GM23338 (cell line): Measurements from ENCODE around the gene LRRC10B. TPM values are rescaled to one million over a fixed set of nuclear protein-coding genes. Genes with fewer than 3 reads are reported as not detected.
A peak's percentile ranks its signal among the peaks of the same experiment; 100 is the strongest.

Experiments used
- ATAC-seq: fragments of 200-7000 bp; cut with Tn5 transposase; 3 replicates; pipeline ENCODE4 v1.9.1; 2020
- DNase-seq: peaks from one replicate; pipeline ENCODE4 v3.0.0-alpha.2; 2015; ENCODE audit warnings: low spot score
- H2AFZ ChIP-seq: fragments of 200-600 bp; sonication (generic); 2 replicates; pipeline ENCODE4 v1.8.0; 2016; ENCODE audit warnings: antibody characterized with exemption, mild to moderate bottlenecking, moderate library complexity
- H3F3A ChIP-seq: fragments of 200-600 bp; sonication (generic); replicated peaks from 2 replicates; pipeline ENCODE4 v1.8.0; 2017; ENCODE audit warnings: antibody characterized with exemption, mixed run types, low read depth
- H3K27ac ChIP-seq: fragments of 200-600 bp; sonication (generic); 2 replicates; pipeline ENCODE4 v1.6.1; 2016; ENCODE audit warnings: low read depth
- H3K27me3 ChIP-seq: fragments of 200-600 bp; sonication (generic); 2 replicates; pipeline ENCODE4 v1.8.0; 2016; ENCODE audit warnings: mild to moderate bottlenecking, mixed run types, moderate library complexity; ENCODE audit not compliant: insufficient read depth
- H3K36me3 ChIP-seq: fragments of 200-600 bp; sonication (generic); 2 replicates; pipeline ENCODE4 v1.8.0; 2016; ENCODE audit warnings: mild to moderate bottlenecking; ENCODE audit not compliant: insufficient read depth
- H3K4me1 ChIP-seq: fragments of 200-600 bp; sonication (generic); 2 replicates; pipeline ENCODE4 v1.8.0; 2016; ENCODE audit warnings: mild to moderate bottlenecking, moderate library complexity; ENCODE audit not compliant: insufficient read depth
- H3K4me2 ChIP-seq: fragments of 200-600 bp; sonication (generic); 2 replicates; pipeline ENCODE4 v1.7.1; 2017; ENCODE audit warnings: mixed run types
- H3K4me3 ChIP-seq: fragments of 200-600 bp; sonication (generic); 2 replicates; pipeline ENCODE4 v1.6.1; 2016; ENCODE audit warnings: mixed run types
- H3K79me2 ChIP-seq: fragments of 200-600 bp; sonication (generic); replicated peaks from 2 replicates; pipeline ENCODE4 v1.8.0; 2017; ENCODE audit warnings: mild to moderate bottlenecking; ENCODE audit not compliant: insufficient read depth
- H3K9me2 ChIP-seq: fragments of 200-600 bp; sonication (generic); 2 replicates; pipeline ENCODE4 v1.8.0; 2017; ENCODE audit not compliant: insufficient read depth
- H4K20me1 ChIP-seq: fragments of 200-600 bp; sonication (generic); replicated peaks from 2 replicates; pipeline ENCODE4 v1.8.0; 2017; ENCODE audit warnings: mild to moderate bottlenecking; ENCODE audit not compliant: insufficient read depth
- H3K27ac Mint-ChIP-seq: 2 replicates; pipeline ENCODE4 v1.8.0; 2020; ENCODE audit warnings: inconsistent platforms, mild to moderate bottlenecking, moderate library complexity, mixed read lengths
- H3K27me3 Mint-ChIP-seq: 3 replicates; pipeline ENCODE4 v1.8.0; 2022; ENCODE audit warnings: low read depth, mild to moderate bottlenecking, moderate library complexity, mixed read lengths, inconsistent platforms; ENCODE audit not compliant: insufficient read depth, poor library complexity
- H3K36me3 Mint-ChIP-seq: 3 replicates; pipeline ENCODE4 v1.8.0; 2021; ENCODE audit warnings: low read depth, mild to moderate bottlenecking, inconsistent platforms, moderate library complexity, mixed read lengths
- H3K4me1 Mint-ChIP-seq: 3 replicates; pipeline ENCODE4 v1.8.0; 2020; ENCODE audit warnings: mild to moderate bottlenecking, inconsistent platforms, mixed read lengths
- H3K4me3 Mint-ChIP-seq: 3 replicates; pipeline ENCODE4 v1.8.0; 2021; ENCODE audit warnings: moderate library complexity, mild to moderate bottlenecking, inconsistent platforms, mixed read lengths
- H3K9me3 Mint-ChIP-seq: 3 replicates; pipeline ENCODE4 v1.8.0; 2020; ENCODE audit warnings: moderate library complexity, mild to moderate bottlenecking, inconsistent platforms, mixed read lengths
- CREB1 ChIP-seq: fragments of 250-450 bp; sonication (Bioruptor Pico); IDR thresholded peaks from 2 replicates; pipeline ENCODE4 v1.5.0; 2020; ENCODE audit warnings: low read depth, mild to moderate bottlenecking, moderate library complexity
- EZH2 ChIP-seq: fragments of 200-600 bp; sonication (generic); IDR thresholded peaks from one replicate; pipeline ENCODE4 v1.8.0; 2017; ENCODE audit warnings: antibody characterized with exemption, mild to moderate bottlenecking, low read depth; ENCODE audit not compliant: unreplicated experiment
- EZH2phosphoT487 ChIP-seq: fragments of 200-600 bp; sonication (generic); IDR thresholded peaks from one replicate; pipeline ENCODE4 v1.8.1; 2018; ENCODE audit warnings: antibody characterized with exemption; ENCODE audit not compliant: unreplicated experiment
- NANOG ChIP-seq: IDR thresholded peaks from 2 replicates; pipeline ENCODE4 v1.6.1; 2016; ENCODE audit warnings: antibody characterized with exemption, borderline replicate concordance
- REST ChIP-seq: IDR thresholded peaks from one replicate; pipeline ENCODE4 v1.6.1; 2018; ENCODE audit warnings: antibody characterized with exemption; ENCODE audit not compliant: unreplicated experiment
- ZNF114 ChIP-seq: fragments of 250-450 bp; sonication (Bioruptor Pico); IDR thresholded peaks from 2 replicates; pipeline ENCODE4 v1.5.0; 2020; ENCODE audit warnings: mild to moderate bottlenecking, moderate library complexity
- ZNF331 ChIP-seq: fragments of 250-450 bp; sonication (Bioruptor Pico); IDR thresholded peaks from 2 replicates; pipeline ENCODE4 v1.5.0; 2020; ENCODE audit warnings: low read depth, mild to moderate bottlenecking, moderate library complexity
- polyA plus RNA-seq: library from polyadenylated mRNA; unstranded; fragments of >200 nt; fragmentation: Nextera tagmentation; extraction: Ambion mirVana; gene quantifications from 2 replicates; pipeline ENCODE4 v1.2.1, GENCODE V29; 2016
- total RNA-seq: library from RNA; depleted of rRNA; stranded (reverse); fragments of >200 nt; shearing (Covaris generic); gene quantifications from 2 replicates; pipeline ENCODE4 v1.2.3, GENCODE V29; 2014
- TF ChIP-seq, protein P1 (sequence below): fragments of 250-450 bp; sonication (Bioruptor Pico); IDR thresholded peaks from 2 replicates; pipeline ENCODE4 v1.5.0; 2020; ENCODE audit warnings: mild to moderate bottlenecking, moderate library complexity

The LRRC10B gene
- total and polyA plus RNA-seq, 2 experiments from 2014 or later = 0.47 to 1.6 TPM

DNA sequence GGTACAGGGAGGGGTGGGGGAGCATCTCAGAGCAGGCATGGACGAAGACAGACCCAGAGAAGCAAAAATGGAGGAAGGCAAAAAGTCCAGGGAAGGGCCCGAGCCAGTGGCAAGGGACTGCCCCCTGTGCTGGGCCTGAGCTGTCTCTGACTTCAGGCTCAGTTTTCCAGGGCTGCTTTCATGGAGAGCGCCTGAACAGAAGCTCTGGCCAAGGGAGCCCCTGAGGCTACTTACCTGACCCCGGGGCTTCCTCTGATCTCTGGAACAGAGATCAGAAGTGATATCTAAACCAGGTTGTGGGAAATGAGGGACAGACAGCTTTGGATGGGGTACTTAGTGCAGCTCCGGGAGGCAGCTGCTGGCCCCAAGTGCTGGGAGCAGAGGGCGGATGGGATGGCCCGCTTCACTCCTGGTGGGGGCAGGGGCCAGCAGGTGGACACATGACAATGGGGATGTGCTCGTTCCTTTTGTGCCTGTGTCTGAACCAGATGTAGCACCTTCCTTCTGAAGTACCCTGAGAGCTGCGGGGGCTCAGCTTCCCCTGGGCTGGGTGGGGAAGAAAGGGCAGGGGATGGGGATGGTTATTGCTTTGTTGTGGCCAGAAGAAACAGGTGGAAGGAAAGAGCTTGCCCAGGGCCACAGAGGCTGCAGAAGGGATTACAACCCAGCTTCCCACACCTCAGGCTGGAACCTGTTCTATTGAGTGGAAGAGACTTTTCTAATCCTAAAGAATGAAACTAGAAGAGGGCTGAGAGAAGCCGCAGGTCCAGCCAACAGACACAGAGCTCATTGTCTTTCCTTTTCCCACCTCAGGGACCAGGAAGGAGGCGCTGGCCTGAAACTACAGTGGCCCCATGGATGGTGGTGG lies 5.7 kb downstream of the LRRC10B start:
- H3K27ac Mint-ChIP-seq = no peak overlapping the region
- no peaks in the 10 kb centered on the region for H3K9me3 Mint-ChIP-seq
- Histone ChIP-seq H3K27me3 (peaks cover 29% of the 10 kb centered on the region), H3K36me3 (no peaks in the 10 kb centered on the region), H4K20me1 (no peaks in the 10 kb centered on the region), H2AFZ (0 out of 2 replicates have a peak overlapping the region, but pooled peaks have one; percentile 43), H3K79me2 (no peaks in the 10 kb centered on the region), H3K4me1 (peaks cover 55% of the 10 kb centered on the region), H3K4me3 (no peak overlapping the region), H3F3A (peaks cover 13% of the 10 kb centered on the region; the same call in 1 of the 2 replicates), H3K9me2 (no peaks in the 10 kb centered on the region), H3K4me2 (peak overlapping the region; percentile 66; the same call in 1 of the 2 replicates), H3K27ac (no peak overlapping the region)
- peaks cover 41% of the 10 kb centered on the region for H3K27me3 Mint-ChIP-seq
- TF ChIP-seq CREB1 (no peak), NANOG (no peak), REST (no peak), ZNF331 (CRISPR knock-in tag) (no peak), EZH2phosphoT487 (no peak), EZH2 (no peak), ZNF114 (CRISPR knock-in tag) (no peak)
- TF ChIP-seq, protein P1, sequence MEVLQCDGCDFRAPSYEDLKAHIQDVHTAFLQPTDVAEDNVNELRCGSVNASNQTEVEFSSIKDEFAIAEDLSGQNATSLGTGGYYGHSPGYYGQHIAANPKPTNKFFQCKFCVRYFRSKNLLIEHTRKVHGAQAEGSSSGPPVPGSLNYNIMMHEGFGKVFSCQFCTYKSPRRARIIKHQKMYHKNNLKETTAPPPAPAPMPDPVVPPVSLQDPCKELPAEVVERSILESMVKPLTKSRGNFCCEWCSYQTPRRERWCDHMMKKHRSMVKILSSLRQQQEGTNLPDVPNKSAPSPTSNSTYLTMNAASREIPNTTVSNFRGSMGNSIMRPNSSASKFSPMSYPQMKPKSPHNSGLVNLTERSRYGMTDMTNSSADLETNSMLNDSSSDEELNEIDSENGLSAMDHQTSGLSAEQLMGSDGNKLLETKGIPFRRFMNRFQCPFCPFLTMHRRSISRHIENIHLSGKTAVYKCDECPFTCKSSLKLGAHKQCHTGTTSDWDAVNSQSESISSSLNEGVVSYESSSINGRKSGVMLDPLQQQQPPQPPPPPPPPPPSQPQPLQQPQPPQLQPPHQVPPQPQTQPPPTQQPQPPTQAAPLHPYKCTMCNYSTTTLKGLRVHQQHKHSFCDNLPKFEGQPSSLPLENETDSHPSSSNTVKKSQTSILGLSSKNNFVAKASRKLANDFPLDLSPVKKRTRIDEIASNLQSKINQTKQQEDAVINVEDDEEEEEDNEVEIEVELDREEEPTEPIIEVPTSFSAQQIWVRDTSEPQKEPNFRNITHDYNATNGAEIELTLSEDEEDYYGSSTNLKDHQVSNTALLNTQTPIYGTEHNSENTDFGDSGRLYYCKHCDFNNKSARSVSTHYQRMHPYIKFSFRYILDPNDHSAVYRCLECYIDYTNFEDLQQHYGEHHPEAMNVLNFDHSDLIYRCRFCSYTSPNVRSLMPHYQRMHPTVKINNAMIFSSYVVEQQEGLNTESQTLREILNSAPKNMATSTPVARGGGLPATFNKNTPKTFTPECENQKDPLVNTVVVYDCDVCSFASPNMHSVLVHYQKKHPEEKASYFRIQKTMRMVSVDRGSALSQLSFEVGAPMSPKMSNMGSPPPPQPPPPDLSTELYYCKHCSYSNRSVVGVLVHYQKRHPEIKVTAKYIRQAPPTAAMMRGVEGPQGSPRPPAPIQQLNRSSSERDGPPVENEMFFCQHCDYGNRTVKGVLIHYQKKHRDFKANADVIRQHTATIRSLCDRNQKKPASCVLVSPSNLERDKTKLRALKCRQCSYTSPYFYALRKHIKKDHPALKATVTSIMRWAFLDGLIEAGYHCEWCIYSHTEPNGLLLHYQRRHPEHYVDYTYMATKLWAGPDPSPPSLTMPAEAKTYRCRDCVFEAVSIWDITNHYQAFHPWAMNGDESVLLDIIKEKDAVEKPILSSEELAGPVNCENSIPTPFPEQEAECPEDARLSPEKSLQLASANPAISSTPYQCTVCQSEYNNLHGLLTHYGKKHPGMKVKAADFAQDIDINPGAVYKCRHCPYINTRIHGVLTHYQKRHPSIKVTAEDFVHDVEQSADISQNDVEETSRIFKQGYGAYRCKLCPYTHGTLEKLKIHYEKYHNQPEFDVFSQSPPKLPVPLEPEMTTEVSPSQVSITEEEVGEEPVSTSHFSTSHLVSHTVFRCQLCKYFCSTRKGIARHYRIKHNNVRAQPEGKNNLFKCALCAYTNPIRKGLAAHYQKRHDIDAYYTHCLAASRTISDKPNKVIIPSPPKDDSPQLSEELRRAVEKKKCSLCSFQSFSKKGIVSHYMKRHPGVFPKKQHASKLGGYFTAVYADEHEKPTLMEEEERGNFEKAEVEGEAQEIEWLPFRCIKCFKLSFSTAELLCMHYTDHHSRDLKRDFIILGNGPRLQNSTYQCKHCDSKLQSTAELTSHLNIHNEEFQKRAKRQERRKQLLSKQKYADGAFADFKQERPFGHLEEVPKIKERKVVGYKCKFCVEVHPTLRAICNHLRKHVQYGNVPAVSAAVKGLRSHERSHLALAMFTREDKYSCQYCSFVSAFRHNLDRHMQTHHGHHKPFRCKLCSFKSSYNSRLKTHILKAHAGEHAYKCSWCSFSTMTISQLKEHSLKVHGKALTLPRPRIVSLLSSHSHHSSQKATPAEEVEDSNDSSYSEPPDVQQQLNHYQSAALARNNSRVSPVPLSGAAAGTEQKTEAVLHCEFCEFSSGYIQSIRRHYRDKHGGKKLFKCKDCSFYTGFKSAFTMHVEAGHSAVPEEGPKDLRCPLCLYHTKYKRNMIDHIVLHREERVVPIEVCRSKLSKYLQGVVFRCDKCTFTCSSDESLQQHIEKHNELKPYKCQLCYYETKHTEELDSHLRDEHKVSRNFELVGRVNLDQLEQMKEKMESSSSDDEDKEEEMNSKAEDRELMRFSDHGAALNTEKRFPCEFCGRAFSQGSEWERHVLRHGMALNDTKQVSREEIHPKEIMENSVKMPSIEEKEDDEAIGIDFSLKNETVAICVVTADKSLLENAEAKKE (CRISPR knock-in tag) = no peak
- H3K36me3 Mint-ChIP-seq = no peaks in the 10 kb centered on the region
- ATAC-seq (peak; percentile 3), DNase-seq (peak; percentile 43)
- peak overlapping the region; percentile 4; the same call in 1 of the 3 replicates for H3K4me3 Mint-ChIP-seq
- peaks cover 55% of the 10 kb centered on the region for H3K4me1 Mint-ChIP-seq
